GM12864 (cell line): ENCODE results near the gene MNT.

Experiments used
- DNase-seq: peaks from one replicate; pipeline ENCODE4 v3.0.0-alpha.2; 2011; ENCODE audit warnings: low read depth
- H3K4me3 ChIP-seq: 2 replicates; pipeline ENCODE4 v1.5.1; 2011; ENCODE audit warnings: mild to moderate bottlenecking, low read depth, low read length, control low read depth
- CTCF ChIP-seq: IDR thresholded peaks from 2 replicates; pipeline ENCODE4 v1.5.1; 2011; ENCODE audit warnings: low read depth, mild to moderate bottlenecking, moderate library complexity, low read length, control low read depth, inconsistent platforms; ENCODE audit errors: missing control alignments

The MNT gene

GRCh38 chr17:2337544-2338314 lies 63.1 kb downstream of the MNT start:
- no peak for DNase-seq
- peak overlapping the region; percentile 91 for H3K4me3 ChIP-seq
- no peak for TF ChIP-seq CTCF

- no peak for TF ChIP-seq CTCF
- no peak for DNase-seq
- H3K4me3 ChIP-seq: peak within 1 kb of the TSS; percentile 91
Observed at GRCh38 chr17:2336852-2337543, 63.9 kb downstream of the MNT start, which contains the start of gene SGSM2. SGSM2 (plus strand) TSS chr17:2337501; CDS start chr17:2337689, 188 bp downstream.

GRCh38 chr17:2336215-2336851 lies 64.5 kb downstream of the MNT start, which contains the start of gene TSR1:
TSR1 (minus strand) TSS chr17:2336457; CDS start chr17:2336427, 30 bp downstream.
- peak; percentile 24 for TF ChIP-seq CTCF
- peak; percentile 61 for DNase-seq
- peak within 1 kb of the TSS; percentile 91 for H3K4me3 ChIP-seq

- no peak for TF ChIP-seq CTCF
- DNase-seq: no peak
- peak overlapping the region; percentile 91 for H3K4me3 ChIP-seq
Observed at GRCh38 chr17:2335726-2336214, 65.1 kb downstream of the MNT start.
